Suprapubic skin (tissue), 3 donors: ENCODE results near the gene RFX3.

Experiments used
- CTCF ChIP-seq, 2 donors: fragments of 200-600 bp in 1 of 2; fragments of 450-650 bp in 1 of 2; sonication (generic) in 1 of 2; IDR thresholded peaks; one replicate each; pipeline ENCODE4 v1.5.1; 2016 to 2019; ENCODE audit warnings: antibody characterized with exemption in 2 of 2, mild to moderate bottlenecking in 1 of 2, moderate library complexity in 1 of 2
- EP300 ChIP-seq: sonication (generic); formaldehyde crosslinking; IDR thresholded peaks from one replicate; pipeline ENCODE4 v1.6.1; 2017; ENCODE audit warnings: antibody characterized with exemption
- POLR2A ChIP-seq, 2 donors: fragments of 450-650 bp; IDR thresholded peaks; one replicate each; pipeline ENCODE4 v1.6.1; 2017; ENCODE audit warnings: antibody characterized with exemption in 2 of 2, mild to moderate bottlenecking in 2 of 2, moderate library complexity in 2 of 2

GRCh38 chr9:3569529-3569928 is 43.7 kb upstream of the RFX3 start:
- TF ChIP-seq CTCF (IDR thresholded peaks at IDR 0.05) (no peak), POLR2A (IDR thresholded peaks at IDR 0.05) (no peak), EP300 (no peak)
